Keratinocyte (primary cell): ENCODE results near the gene TDRD3. TPM values are rescaled to one million over a fixed set of nuclear protein-coding genes. Genes with fewer than 3 reads are reported as not detected.

Experiments
- DNase-seq: peaks from one replicate; pipeline ENCODE4 v3.0.0-alpha.2; 2011; ENCODE audit warnings: low read depth, missing footprints, low spot score
- FAIRE-seq: peaks from 2 replicates; lab custom pipeline; 2011; peaks lifted over from hg19 to GRCh38; lab: Jason Lieb, UNC
- H2AFZ ChIP-seq: 2 replicates; pipeline ENCODE4 v1.6.0; 2012; ENCODE audit warnings: low read length, control low read depth, inconsistent platforms; ENCODE audit not compliant: control insufficient read depth
- H3K27ac ChIP-seq: 2 replicates; pipeline ENCODE4 v1.5.1; 2011; ENCODE audit warnings: low read length; ENCODE audit not compliant: control insufficient read depth, insufficient read depth
- H3K27me3 ChIP-seq: 3 replicates; pipeline ENCODE4 v1.6.0; 2011; ENCODE audit warnings: low read length; ENCODE audit not compliant: control insufficient read depth, insufficient read depth; ENCODE audit errors: extremely low read depth
- H3K36me3 ChIP-seq, 2 experiments: 2 replicates in 1 of 2; 3 replicates in 1 of 2; pipeline ENCODE4 v1.5.1; 2011; ENCODE audit warnings: low read length in 2 of 2, mild to moderate bottlenecking in 1 of 2; ENCODE audit not compliant: control insufficient read depth in 2 of 2, insufficient read depth in 2 of 2; ENCODE audit errors: extremely low read depth in 1 of 2
- H3K4me1 ChIP-seq: 3 replicates; pipeline ENCODE4 v1.5.1; 2011; ENCODE audit warnings: low read length; ENCODE audit not compliant: control insufficient read depth, insufficient read depth; ENCODE audit errors: extremely low read depth
- H3K4me2 ChIP-seq: 3 replicates; pipeline ENCODE4 v1.6.0; 2011; ENCODE audit warnings: low read depth, low read length; ENCODE audit not compliant: control insufficient read depth, insufficient read depth; ENCODE audit errors: extremely low read depth
- H3K4me3 ChIP-seq, 3 experiments: fragments of 200-600 bp in 1 of 3; sonication (generic) in 1 of 3; 2 replicates in 2 of 3; 3 replicates in 1 of 3; pipeline ENCODE4 v1.5.1; 2011 to 2016; ENCODE audit warnings: low read length in 3 of 3, mild to moderate bottlenecking in 3 of 3, control low read depth in 2 of 3, inconsistent platforms in 1 of 3, low read depth in 1 of 3, mixed read lengths in 1 of 3, mixed run types in 1 of 3, moderate library complexity in 1 of 3; ENCODE audit not compliant: control insufficient read depth in 2 of 3, insufficient read depth in 2 of 3; ENCODE audit errors: extremely low read depth in 1 of 3
- H3K79me2 ChIP-seq: 2 replicates; pipeline ENCODE4 v1.6.0; 2012; ENCODE audit warnings: low read length; ENCODE audit not compliant: control insufficient read depth, insufficient read depth
- H3K9ac ChIP-seq: 3 replicates; pipeline ENCODE4 v1.6.0; 2011; ENCODE audit warnings: low read length; ENCODE audit not compliant: control insufficient read depth, insufficient read depth; ENCODE audit errors: extremely low read depth
- H3K9me1 ChIP-seq: 3 replicates; pipeline ENCODE4 v1.6.0; 2011; ENCODE audit warnings: low read length; ENCODE audit not compliant: control insufficient read depth, insufficient read depth; ENCODE audit errors: extremely low read depth
- H3K9me3 ChIP-seq: 2 replicates; pipeline ENCODE4 v1.5.1; 2012; ENCODE audit warnings: low read depth, low read length; ENCODE audit not compliant: control insufficient read depth
- H4K20me1 ChIP-seq: 3 replicates; pipeline ENCODE4 v1.6.0; 2011; ENCODE audit warnings: low read length; ENCODE audit not compliant: control insufficient read depth, insufficient read depth; ENCODE audit errors: extremely low read depth
- CTCF ChIP-seq, 3 experiments: IDR thresholded peaks in 1 of 3; conservative IDR thresholded peaks in 1 of 3; optimal IDR thresholded peaks in 1 of 3; 2 replicates in 2 of 3; 3 replicates in 1 of 3; pipeline versions ENCODE3 to v1.5.1; 2011; ENCODE audit warnings: low read length in 3 of 3, mild to moderate bottlenecking in 3 of 3, moderate library complexity in 2 of 3, control low read depth in 1 of 3, inconsistent platforms in 1 of 3; ENCODE audit not compliant: insufficient read depth in 2 of 3; ENCODE audit errors: extremely low read depth in 1 of 3
- EZH2 ChIP-seq: IDR thresholded peaks from one replicate; pipeline ENCODE4 v1.6.1; 2012; ENCODE audit warnings: inconsistent platforms, mild to moderate bottlenecking, low read length, moderate library complexity
- dilution Hi-C: fragments of 300-500 bp; cut with MboI; formaldehyde crosslinking; loops from one replicate; pipeline ENCODE4 v1.7.0; 2020; ENCODE audit warnings: low sequenced_read_pairs; ENCODE audit not compliant: extremely low pct_ligation_motif_present
- polyA plus RNA-seq, 5 experiments: library from polyadenylated mRNA; depleted of rRNA in 3 of 5; stranded (reverse) in 3 of 5; stranded (forward) in 1 of 5; unstranded in 1 of 5; fragments of >200 nt; gene quantifications; 1 replicate in 1 of 5; 2 replicates in 3 of 5; 3 replicates in 1 of 5; pipeline versions ENCODE4 v1.2.1 to v1.2.3, GENCODE V29; 2011 to 2012; ENCODE audit warnings: missing spikeins in 2 of 5, low read depth in 1 of 5, low replicate concordance in 1 of 5

The TDRD3 gene
- polyA plus RNA-seq, 1 donor (not counting 4 experiments of a cell fraction or from before 2014, with no cell fraction given) = 10.7 TPM

DNA sequence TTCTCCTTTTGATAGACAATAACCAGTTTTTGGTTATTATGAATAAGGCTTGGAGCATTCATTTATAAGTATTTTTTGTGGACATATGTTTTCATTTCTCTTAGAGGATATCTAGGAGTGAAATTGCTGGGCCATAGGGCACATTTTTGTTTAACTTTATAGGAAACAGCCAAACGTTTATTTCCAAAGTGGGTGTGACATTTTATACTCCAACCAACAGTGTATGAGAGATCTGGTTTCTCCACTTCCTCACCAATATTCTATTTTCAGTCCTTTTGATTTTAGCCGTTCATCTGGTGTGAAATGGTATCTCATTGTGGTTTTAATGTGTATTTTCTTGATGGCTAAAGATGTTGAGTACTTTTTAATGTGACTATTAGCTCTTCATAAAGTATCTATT is 21.9 kb downstream of the TDRD3 start:
- Histone ChIP-seq H3K4me1 (no peaks in the 10 kb centered on the region), H3K4me3 (no peak overlapping the region), H3K36me3 (no peaks in the 10 kb centered on the region), H2AFZ (no peak overlapping the region), H3K9me3 (no peaks in the 10 kb centered on the region), H3K79me2 (peaks cover 3% of the 10 kb centered on the region), H4K20me1 (no peaks in the 10 kb centered on the region), H3K9me1 (no peaks in the 10 kb centered on the region), H3K4me2 (no peak overlapping the region), H3K27ac (no peak overlapping the region), H3K9ac (no peak overlapping the region), H3K27me3 (no peaks in the 10 kb centered on the region)
- dilution Hi-C loops = no loop called here
- DNase-seq = no peak
- TF ChIP-seq EZH2 (no peak), CTCF (optimal IDR thresholded peaks at IDR 0.05 in 1 of 3, IDR thresholded peaks at IDR 0.05 in 1 of 3, conservative IDR thresholded peaks at IDR 0.05 in 1 of 3; ENCODE audit: extremely low read depth in 1 of 3, insufficient read depth in 2 of 3, low read length in 3 of 3) (no peak)
- FAIRE-seq = no peak

DNA sequence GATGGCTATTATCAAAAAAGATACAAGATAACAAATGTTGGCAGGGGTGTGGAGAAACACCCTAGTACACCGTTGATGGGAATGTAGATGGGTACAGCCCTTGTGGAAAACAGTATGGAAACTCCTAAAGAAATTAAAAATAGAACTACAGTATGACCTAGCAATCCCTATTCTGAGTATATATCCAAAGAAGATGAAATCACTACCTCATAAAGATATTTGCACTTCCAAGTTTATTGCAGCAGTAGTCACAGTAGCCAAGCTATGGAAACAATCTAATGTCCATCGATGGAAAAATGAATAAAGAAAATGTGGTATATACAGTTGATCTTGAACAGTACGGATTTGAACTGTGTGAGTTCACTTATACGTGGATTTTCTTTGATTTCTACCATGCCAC is 28.3 kb downstream of the TDRD3 start:
- Histone ChIP-seq H3K4me1 (no peaks in the 10 kb centered on the region), H3K27me3 (no peaks in the 10 kb centered on the region), H2AFZ (no peak overlapping the region), H3K36me3 (no peaks in the 10 kb centered on the region), H3K9me1 (no peaks in the 10 kb centered on the region), H3K27ac (no peak overlapping the region), H3K4me2 (no peak overlapping the region), H4K20me1 (no peaks in the 10 kb centered on the region), H3K9me3 (no peaks in the 10 kb centered on the region), H3K4me3 (no peak overlapping the region), H3K79me2 (no peaks in the 10 kb centered on the region), H3K9ac (no peak overlapping the region)
- dilution Hi-C loops = no loop called here
- FAIRE-seq (no peak), DNase-seq (no peak)
- no peak for TF ChIP-seq EZH2
- TF ChIP-seq CTCF (optimal IDR thresholded peaks at IDR 0.05 in 1 of 3, IDR thresholded peaks at IDR 0.05 in 1 of 3, conservative IDR thresholded peaks at IDR 0.05 in 1 of 3; ENCODE audit: extremely low read depth in 1 of 3, insufficient read depth in 2 of 3, low read length in 3 of 3) = no peak
